ENCODE results near the gene BACE1.

BACE1 gene

GRCh38 chr11:117300773-117301172 lies 15.3 kb downstream of the BACE1 start:
- no peak overlapping the region for H4K91ac ChIP-seq (ENCODE audit: low read depth, low read length, poor library complexity)
- no peaks in the 10 kb centered on the region for H3K27me3 ChIP-seq (ENCODE audit: control insufficient read depth in 3 of 3, insufficient read depth in 3 of 3, low read depth in 1 of 3, low read length in 3 of 3)
- 100% methylated on average over 3 of the region's 5 CpGs; no CpG with 5 or more reads in 1 of the 2 donors for WGBS, 2 donors (ENCODE audit: extremely low coverage in 2 of 2, insufficient read length in 2 of 2, insufficient replicate concordance in 1 of 2)
- peak overlapping the region; percentile 3 for H2BK120ac ChIP-seq (ENCODE audit: low read depth, low read length)
- H3K9ac ChIP-seq (ENCODE audit: low read depth, low read length, poor library complexity): no peak overlapping the region
- no peak overlapping the region for H3K4me2 ChIP-seq (ENCODE audit: insufficient read depth, low read length, poor library complexity, severe bottlenecking)
- no peak overlapping the region for H2BK12ac ChIP-seq (ENCODE audit: low read length)
- no peak overlapping the region for H3K4me3 ChIP-seq (ENCODE audit: low read length in 2 of 2)
- no peak overlapping the region for H3K4ac ChIP-seq (ENCODE audit: low read length)
- H3K4me1 ChIP-seq (ENCODE audit: control insufficient read depth in 2 of 2, insufficient read depth in 1 of 2, low read depth in 1 of 2, low read length in 2 of 2): peaks cover 16 to 20% of the 10 kb centered on the region in 2 donors
- peak overlapping the region; percentile 71 for H3K27ac ChIP-seq (replicated peaks; ENCODE audit: low read length)
- H3K79me1 ChIP-seq (ENCODE audit: low read depth, low read length): no peaks in the 10 kb centered on the region
- peak overlapping the region; percentile 12 for H2AK5ac ChIP-seq (ENCODE audit: low read depth, low read length)
- peak overlapping the region; percentile 49 for H2BK5ac ChIP-seq (ENCODE audit: low read length)
- peaks cover 3 to 4% of the 10 kb centered on the region in 2 donors for H3K36me3 ChIP-seq (replicated peaks in 1 of 2; ENCODE audit: control insufficient read depth in 2 of 2, insufficient read depth in 2 of 2, low read length in 2 of 2)
- peak overlapping the region; percentile 90 for H2AFZ ChIP-seq (ENCODE audit: low read length)
- DNase-seq (ENCODE audit: low spot score): no peak
- no peak overlapping the region for H3K23ac ChIP-seq (ENCODE audit: low read depth, low read length, poor library complexity)
- no peak overlapping the region for H3K14ac ChIP-seq (ENCODE audit: low read length)
- H4K8ac ChIP-seq (ENCODE audit: low read depth, low read length): no peak overlapping the region
- H2BK15ac ChIP-seq (ENCODE audit: low read length): no peak overlapping the region
- H3K9me3 ChIP-seq (replicated peaks in 1 of 2; ENCODE audit: control insufficient read depth in 2 of 2, insufficient read depth in 1 of 2, low read depth in 1 of 2, low read length in 2 of 2): no peaks in the 10 kb centered on the region
- peak overlapping the region; percentile 93 for H3K18ac ChIP-seq (ENCODE audit: low read length)

GRCh38 chr11:117300283-117300663 lies 15.8 kb downstream of the BACE1 start:
- peak overlapping the region; percentile 9 for H2BK15ac ChIP-seq (ENCODE audit: low read length)
- no CpG with 5 or more reads among the region's 17 CpGs for WGBS, 2 donors (ENCODE audit: extremely low coverage in 2 of 2, insufficient read length in 2 of 2, insufficient replicate concordance in 1 of 2)
- peak overlapping the region; percentile 49 for H2BK5ac ChIP-seq (ENCODE audit: low read length)
- H3K4me2 ChIP-seq (ENCODE audit: insufficient read depth, low read length, poor library complexity, severe bottlenecking): no peak overlapping the region
- no peaks in the 10 kb centered on the region for H3K79me1 ChIP-seq (ENCODE audit: low read depth, low read length)
- H3K27me3 ChIP-seq (ENCODE audit: control insufficient read depth in 3 of 3, insufficient read depth in 3 of 3, low read depth in 1 of 3, low read length in 3 of 3): no peaks in the 10 kb centered on the region
- H3K9me3 ChIP-seq (replicated peaks in 1 of 2; ENCODE audit: control insufficient read depth in 2 of 2, insufficient read depth in 1 of 2, low read depth in 1 of 2, low read length in 2 of 2): no peaks in the 10 kb centered on the region
- peak overlapping the region; percentile 90 for H2AFZ ChIP-seq (ENCODE audit: low read length)
- H3K9ac ChIP-seq (ENCODE audit: low read depth, low read length, poor library complexity): no peak overlapping the region
- no peak overlapping the region for H4K8ac ChIP-seq (ENCODE audit: low read depth, low read length)
- peak overlapping the region; percentile 3 for H2BK120ac ChIP-seq (ENCODE audit: low read depth, low read length)
- peak overlapping the region; percentile 93 for H3K18ac ChIP-seq (ENCODE audit: low read length)
- H3K14ac ChIP-seq (ENCODE audit: low read length): no peak overlapping the region
- DNase-seq (ENCODE audit: low spot score): peak; percentile 51
- H2AK5ac ChIP-seq (ENCODE audit: low read depth, low read length): peak overlapping the region; percentile 12
- no peak overlapping the region for H3K4ac ChIP-seq (ENCODE audit: low read length)
- H3K23ac ChIP-seq (ENCODE audit: low read depth, low read length, poor library complexity): no peak overlapping the region
- H4K91ac ChIP-seq (ENCODE audit: low read depth, low read length, poor library complexity): no peak overlapping the region
- peak overlapping the region in 1 of 2 donors; percentile 40 for H3K4me3 ChIP-seq (ENCODE audit: low read length in 2 of 2)
- H2BK12ac ChIP-seq (ENCODE audit: low read length): no peak overlapping the region
- peak overlapping the region; percentile 71 for H3K27ac ChIP-seq (replicated peaks; ENCODE audit: low read length)
- H3K36me3 ChIP-seq (replicated peaks in 1 of 2; ENCODE audit: control insufficient read depth in 2 of 2, insufficient read depth in 2 of 2, low read length in 2 of 2): peaks cover 3 to 9% of the 10 kb centered on the region in 2 donors
- peaks cover 16 to 20% of the 10 kb centered on the region in 2 donors for H3K4me1 ChIP-seq (ENCODE audit: control insufficient read depth in 2 of 2, insufficient read depth in 1 of 2, low read depth in 1 of 2, low read length in 2 of 2)

DNA sequence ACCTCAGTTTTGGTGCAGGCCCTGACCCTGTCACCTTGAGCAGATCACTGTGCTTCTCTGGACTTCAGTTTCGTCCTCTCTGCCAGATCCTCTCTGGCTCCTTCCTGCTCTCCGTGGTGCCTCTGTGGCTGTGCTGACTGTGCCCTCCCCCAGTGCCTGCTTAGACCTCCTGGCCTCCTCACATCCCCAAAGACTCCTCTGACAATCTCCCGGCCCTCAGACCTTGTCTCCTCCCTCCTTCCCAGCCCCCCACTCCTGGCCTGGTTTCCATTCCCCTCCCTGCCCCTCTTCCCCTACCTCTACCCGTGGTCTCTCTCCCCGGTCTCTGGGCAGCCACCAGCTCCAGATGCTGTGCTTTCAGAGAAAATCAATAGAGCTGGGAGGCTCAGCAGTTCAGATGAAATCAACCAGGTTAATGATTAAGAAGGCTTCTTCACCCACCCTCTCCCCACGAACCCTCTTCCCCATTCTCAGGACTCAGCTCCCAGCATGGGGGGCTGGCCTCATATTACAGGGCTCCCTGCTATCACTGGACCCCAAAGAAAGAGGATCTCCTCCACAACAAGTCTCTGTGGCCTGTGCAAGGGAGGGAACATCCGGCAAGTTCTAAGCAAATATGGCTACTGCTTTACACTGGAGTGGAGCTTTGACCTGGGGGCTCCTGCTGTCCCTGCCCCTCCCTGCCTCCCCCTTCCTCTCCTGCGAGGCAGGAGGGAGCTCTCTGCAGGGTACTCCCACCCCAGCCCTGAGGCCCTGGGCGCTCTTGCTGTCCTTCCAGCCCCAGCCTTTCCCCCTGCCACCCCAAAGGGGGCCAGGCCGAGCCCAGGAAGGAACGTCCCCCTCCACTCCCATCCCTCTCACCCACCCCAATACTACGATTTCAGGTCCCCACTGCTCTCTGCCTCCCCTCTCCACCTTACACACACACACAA lies 16.4 kb downstream of the BACE1 start:
- no peaks in the 10 kb centered on the region for H3K9me3 ChIP-seq (replicated peaks in 1 of 2; ENCODE audit: control insufficient read depth in 2 of 2, insufficient read depth in 1 of 2, low read depth in 1 of 2, low read length in 2 of 2)
- H3K27me3 ChIP-seq (ENCODE audit: control insufficient read depth in 3 of 3, insufficient read depth in 3 of 3, low read depth in 1 of 3, low read length in 3 of 3): no peaks in the 10 kb centered on the region
- H2BK12ac ChIP-seq (ENCODE audit: low read length): no peak overlapping the region
- H3K4ac ChIP-seq (ENCODE audit: low read length): peak overlapping the region; percentile 19
- H3K9ac ChIP-seq (ENCODE audit: low read depth, low read length, poor library complexity): no peak overlapping the region
- H3K36me3 ChIP-seq (replicated peaks in 1 of 2; ENCODE audit: control insufficient read depth in 2 of 2, insufficient read depth in 2 of 2, low read length in 2 of 2): peaks cover 3 to 11% of the 10 kb centered on the region in 2 donors
- H2BK5ac ChIP-seq (ENCODE audit: low read length): peak overlapping the region; percentile 49
- no peak overlapping the region for H3K14ac ChIP-seq (ENCODE audit: low read length)
- peaks cover 16 to 20% of the 10 kb centered on the region in 2 donors for H3K4me1 ChIP-seq (ENCODE audit: control insufficient read depth in 2 of 2, insufficient read depth in 1 of 2, low read depth in 1 of 2, low read length in 2 of 2)
- peak overlapping the region; percentile 90 for H2AFZ ChIP-seq (ENCODE audit: low read length)
- no peak overlapping the region for H3K23ac ChIP-seq (ENCODE audit: low read depth, low read length, poor library complexity)
- WGBS, 2 donors (ENCODE audit: extremely low coverage in 2 of 2, insufficient read length in 2 of 2, insufficient replicate concordance in 1 of 2): no CpG with 5 or more reads among the region's 12 CpGs
- H4K8ac ChIP-seq (ENCODE audit: low read depth, low read length): no peak overlapping the region
- H3K4me2 ChIP-seq (ENCODE audit: insufficient read depth, low read length, poor library complexity, severe bottlenecking): no peak overlapping the region
- H2AK5ac ChIP-seq (ENCODE audit: low read depth, low read length): no peak overlapping the region
- no peak overlapping the region for H2BK120ac ChIP-seq (ENCODE audit: low read depth, low read length)
- H3K79me1 ChIP-seq (ENCODE audit: low read depth, low read length): no peaks in the 10 kb centered on the region
- no peak overlapping the region for H4K91ac ChIP-seq (ENCODE audit: low read depth, low read length, poor library complexity)
- H3K27ac ChIP-seq (replicated peaks; ENCODE audit: low read length): peak overlapping the region; percentile 71
- no peak overlapping the region for H2BK15ac ChIP-seq (ENCODE audit: low read length)
- H3K18ac ChIP-seq (ENCODE audit: low read length): peak overlapping the region; percentile 93
- DNase-seq (ENCODE audit: low spot score): no peak
- peak overlapping the region in 1 of 2 donors; percentile 40 for H3K4me3 ChIP-seq (ENCODE audit: low read length in 2 of 2)

DNA sequence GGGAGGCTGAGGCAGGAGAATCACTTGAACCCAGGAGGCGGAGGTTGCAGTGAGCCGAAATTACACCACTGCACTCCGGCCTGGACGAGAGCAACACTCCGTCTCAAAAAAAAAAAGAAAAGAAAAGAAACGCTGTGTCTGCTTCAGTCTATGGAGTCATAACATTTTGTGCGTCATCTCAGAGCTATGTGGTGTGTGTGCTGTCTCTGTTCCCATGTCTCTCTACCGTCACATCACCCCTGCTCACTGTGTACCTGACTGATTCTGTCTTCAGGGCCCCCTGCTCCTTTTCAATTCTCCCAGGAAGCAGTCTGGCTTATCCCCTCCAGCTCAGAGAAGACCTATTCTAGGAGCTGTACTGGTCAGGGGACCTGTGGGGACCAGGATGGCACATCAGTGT lies 17.9 kb downstream of the BACE1 start:
- no peak overlapping the region for H2BK12ac ChIP-seq (ENCODE audit: low read length)
- H3K36me3 ChIP-seq (replicated peaks in 1 of 2; ENCODE audit: control insufficient read depth in 2 of 2, insufficient read depth in 2 of 2, low read length in 2 of 2): peaks cover 5 to 20% of the 10 kb centered on the region in 2 donors
- H3K27me3 ChIP-seq (ENCODE audit: control insufficient read depth in 3 of 3, insufficient read depth in 3 of 3, low read depth in 1 of 3, low read length in 3 of 3): no peaks in the 10 kb centered on the region
- no peak overlapping the region for H3K14ac ChIP-seq (ENCODE audit: low read length)
- no peak overlapping the region for H2BK5ac ChIP-seq (ENCODE audit: low read length)
- H2BK15ac ChIP-seq (ENCODE audit: low read length): no peak overlapping the region
- H2AFZ ChIP-seq (ENCODE audit: low read length): no peak overlapping the region
- H3K27ac ChIP-seq (replicated peaks; ENCODE audit: low read length): no peak overlapping the region
- no peak for DNase-seq (ENCODE audit: low spot score)
- no peak overlapping the region for H2BK120ac ChIP-seq (ENCODE audit: low read depth, low read length)
- no peak overlapping the region for H3K9ac ChIP-seq (ENCODE audit: low read depth, low read length, poor library complexity)
- no CpG with 5 or more reads among the region's 8 CpGs for WGBS, 2 donors (ENCODE audit: extremely low coverage in 2 of 2, insufficient read length in 2 of 2, insufficient replicate concordance in 1 of 2)
- peaks cover 16 to 20% of the 10 kb centered on the region in 2 donors for H3K4me1 ChIP-seq (ENCODE audit: control insufficient read depth in 2 of 2, insufficient read depth in 1 of 2, low read depth in 1 of 2, low read length in 2 of 2)
- no peak overlapping the region for H3K4me3 ChIP-seq (ENCODE audit: low read length in 2 of 2)
- H4K91ac ChIP-seq (ENCODE audit: low read depth, low read length, poor library complexity): no peak overlapping the region
- no peak overlapping the region for H3K23ac ChIP-seq (ENCODE audit: low read depth, low read length, poor library complexity)
- H3K79me1 ChIP-seq (ENCODE audit: low read depth, low read length): no peaks in the 10 kb centered on the region
- no peak overlapping the region for H2AK5ac ChIP-seq (ENCODE audit: low read depth, low read length)
- no peaks in the 10 kb centered on the region for H3K9me3 ChIP-seq (replicated peaks in 1 of 2; ENCODE audit: control insufficient read depth in 2 of 2, insufficient read depth in 1 of 2, low read depth in 1 of 2, low read length in 2 of 2)
- H3K4me2 ChIP-seq (ENCODE audit: insufficient read depth, low read length, poor library complexity, severe bottlenecking): no peak overlapping the region
- H3K4ac ChIP-seq (ENCODE audit: low read length): no peak overlapping the region
- no peak overlapping the region for H3K18ac ChIP-seq (ENCODE audit: low read length)
- no peak overlapping the region for H4K8ac ChIP-seq (ENCODE audit: low read depth, low read length)
